GM19324 (cell line): ENCODE measurements around the gene LIX1L.
"Not testable (repeated sequence)": the region's sequence is repeated elsewhere in the genome, so short reads cannot be mapped to it uniquely, and the experiment has no call there.

ENCODE experiments used
- ATAC-seq: cut with Tn5 transposase; IDR thresholded peaks from one replicate; pipeline ENCODE4 v1.9.1; 2021; ENCODE audit warnings: mild to moderate bottlenecking, moderate library complexity; ENCODE audit not compliant: unreplicated experiment, low FRiP score

LIX1L gene

DNA sequence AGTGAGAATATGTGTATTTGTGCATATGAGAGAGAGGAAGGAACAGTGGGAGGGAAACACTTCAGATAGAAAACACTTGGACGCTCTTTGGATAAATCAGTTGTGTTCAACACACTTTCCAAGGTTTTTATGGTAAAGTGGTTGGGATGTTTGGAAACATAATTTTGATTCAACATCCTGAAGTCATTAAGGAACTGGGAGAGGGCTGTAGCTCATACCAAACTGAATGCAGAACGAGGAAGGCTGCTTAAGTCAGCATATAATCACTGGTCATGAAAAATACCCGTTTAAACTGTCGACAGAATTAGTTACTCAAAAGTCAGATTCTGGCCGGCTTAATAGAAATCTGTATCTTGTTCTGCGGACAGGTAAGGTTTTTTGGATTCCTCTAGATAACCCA, 14.9 kb downstream of the LIX1L start:
- ATAC-seq: no peak

DNA sequence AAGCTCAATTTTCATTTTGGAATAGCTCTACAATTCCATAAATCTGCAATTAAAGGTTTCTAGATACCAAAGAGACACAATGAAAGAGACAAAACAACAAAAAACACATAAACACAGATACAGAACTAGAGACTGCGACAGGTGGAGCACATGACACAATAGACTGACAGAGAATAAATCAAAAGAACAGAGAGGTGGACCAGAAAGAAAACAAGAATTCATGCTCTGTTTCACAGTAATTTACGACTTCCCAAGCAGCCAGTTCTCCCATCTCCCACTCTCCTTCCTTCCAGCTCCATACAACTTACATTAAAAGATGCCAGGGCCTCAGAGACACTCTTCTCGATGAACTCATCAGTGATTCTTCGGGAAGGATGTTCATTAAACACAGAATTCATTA, 15.4 kb downstream of the LIX1L start:
- no peak for ATAC-seq

GRCh38 chr1:145937436-145937835, 20.4 kb downstream of the LIX1L start:
- no peak for ATAC-seq

DNA sequence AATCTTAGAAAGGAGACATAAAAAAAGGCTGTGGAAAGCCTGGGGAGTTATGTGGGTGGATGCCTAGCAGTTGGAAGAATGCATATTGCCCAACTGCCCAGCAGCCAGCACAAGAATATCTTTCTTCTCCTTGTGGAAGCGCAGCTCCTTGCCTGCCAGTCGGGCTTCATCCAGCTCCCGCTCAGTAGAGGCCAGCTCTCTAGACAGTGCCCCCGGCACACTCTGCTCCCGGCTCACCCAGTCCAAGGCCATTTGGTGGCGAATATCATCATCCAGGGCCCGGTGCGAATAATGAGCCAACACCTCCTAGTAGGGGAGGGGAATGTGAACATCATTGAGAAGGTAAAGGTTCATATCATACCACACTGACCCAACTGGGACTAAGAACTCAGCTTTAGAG, 21.6 kb downstream of the LIX1L start:
- ATAC-seq: no peak

- no peak for ATAC-seq
Observed at GRCh38 chr1:145935708-145936107, 22.1 kb downstream of the LIX1L start.

DNA sequence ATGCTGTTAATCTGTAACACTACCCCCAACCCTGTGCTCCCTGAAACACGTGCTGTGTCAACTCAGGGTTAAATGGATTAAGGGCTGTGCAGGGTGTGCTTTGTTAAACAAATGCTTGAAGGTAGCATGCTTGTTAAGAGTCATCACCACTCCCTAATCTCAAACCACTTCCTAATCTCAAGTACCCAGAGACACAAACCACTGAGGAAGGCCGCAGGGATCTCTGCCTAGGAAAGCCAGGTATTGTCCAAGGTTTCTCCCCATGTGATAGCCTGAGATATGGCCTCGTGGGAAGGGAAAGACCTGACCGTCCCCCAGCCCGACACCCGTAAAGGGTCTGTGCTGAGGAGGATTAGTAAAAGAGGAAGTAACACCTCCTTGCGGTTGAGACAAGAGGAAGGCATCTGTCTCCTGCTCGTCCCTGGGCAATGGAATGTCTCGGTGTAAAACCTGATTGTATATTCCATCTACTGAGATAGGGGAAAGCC, 25.3 kb downstream of the LIX1L start:
- not testable (repeated sequence) for ATAC-seq

DNA sequence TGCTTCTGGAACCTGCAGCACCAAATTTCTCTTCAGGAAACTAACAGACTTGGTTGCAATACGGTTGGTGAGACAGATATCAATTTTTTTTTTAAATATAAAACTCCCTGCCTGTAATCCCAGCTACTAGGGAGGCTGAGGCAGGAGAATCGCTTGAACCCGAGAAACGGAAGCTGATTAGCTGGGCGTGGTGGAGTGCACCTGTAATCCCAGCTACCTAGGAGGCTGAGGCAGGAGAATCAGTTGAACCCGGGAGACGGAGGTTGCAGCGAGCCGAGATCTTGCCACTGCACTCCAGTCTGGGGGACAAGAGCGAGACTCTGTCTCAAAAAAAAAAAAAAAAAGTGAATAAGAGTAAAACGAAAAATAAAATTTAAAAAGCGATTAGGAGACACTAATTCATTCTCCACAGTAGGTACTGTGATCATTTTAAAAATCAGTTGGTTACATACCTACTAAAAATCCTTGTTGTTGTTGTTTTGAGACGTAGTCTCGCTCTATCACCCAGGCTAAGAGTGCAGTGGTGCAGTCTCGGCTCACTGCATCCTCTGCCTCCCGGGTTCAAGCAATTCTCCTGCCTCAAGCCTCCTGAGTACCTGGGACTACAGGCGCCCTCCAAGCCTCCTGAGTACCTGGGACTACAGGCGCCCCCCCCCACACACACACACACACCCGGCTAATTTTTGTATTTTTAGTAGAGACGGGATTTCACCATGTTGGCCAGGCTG, 29.7 kb downstream of the LIX1L start:
- ATAC-seq: no peak

DNA sequence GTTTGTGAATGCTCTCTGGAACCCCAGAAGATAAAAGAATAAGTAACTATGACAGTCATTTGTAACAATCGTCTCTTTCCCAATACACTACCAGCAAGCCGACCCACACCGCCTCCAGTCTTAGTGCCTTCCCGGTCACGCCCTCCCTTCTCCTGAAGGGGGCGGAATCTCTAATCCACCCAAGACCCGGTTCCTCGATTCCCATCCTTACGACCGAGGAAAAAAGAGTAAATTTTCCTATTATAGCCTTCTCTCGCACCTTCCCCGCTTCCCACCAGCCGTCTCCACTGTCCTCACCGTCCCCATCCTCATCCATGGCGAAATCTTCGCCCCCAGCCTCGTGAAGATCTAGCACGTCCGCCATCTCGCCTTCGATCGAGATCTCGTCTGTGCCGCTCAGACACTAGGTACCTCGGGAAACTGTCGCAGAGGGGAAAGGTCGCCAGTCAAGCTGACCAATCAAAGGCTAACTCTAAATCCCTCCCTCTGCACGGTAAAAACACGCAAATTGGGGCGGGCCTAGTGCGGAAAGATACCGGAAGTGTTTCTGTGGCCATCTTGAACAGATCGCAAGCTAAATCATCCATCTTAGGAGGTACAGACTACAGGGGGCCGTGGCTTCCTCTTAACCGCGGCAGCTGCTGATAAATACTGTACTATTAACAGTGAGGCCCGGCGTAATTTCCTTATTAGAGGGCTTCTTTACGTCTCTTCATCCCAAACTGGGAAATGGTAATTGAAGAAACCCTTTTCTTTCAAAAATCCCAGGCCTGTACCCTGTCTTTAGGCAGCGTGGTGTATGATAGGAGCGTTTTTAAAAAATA, 30.5 kb downstream of the LIX1L start, which contains the start of gene RBM8A:
Gene RBM8A (minus strand): TSS at position 422 of the 824 bp plus-strand sequence. CDS start 58 bp downstream, at position 364.
- ATAC-seq: peak; percentile 96

GRCh38 chr1:145926686-145927062, 31.1 kb downstream of the LIX1L start:
- peak; percentile 2 for ATAC-seq

DNA sequence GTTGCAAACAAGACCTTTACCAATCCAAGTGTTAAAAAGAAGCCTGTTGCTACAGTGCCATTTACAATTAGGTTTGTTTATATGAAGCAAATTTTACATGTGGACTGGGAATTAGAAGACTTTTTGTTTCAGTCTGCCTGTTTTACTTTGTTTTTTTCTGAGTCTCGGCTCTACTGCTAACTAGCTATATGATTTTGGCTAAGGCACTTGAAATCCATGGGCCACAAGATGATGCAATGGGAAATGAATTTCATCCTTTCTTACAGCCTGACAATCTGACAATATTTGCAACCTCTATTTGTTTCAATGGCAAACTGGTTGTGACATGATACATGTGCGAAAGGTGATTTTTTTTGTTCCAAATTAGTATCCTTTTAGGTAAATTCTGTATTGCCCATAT, 35.6 kb downstream of the LIX1L start:
- no peak for ATAC-seq

GRCh38 chr1:145920297-145920696, 37.5 kb downstream of the LIX1L start:
- ATAC-seq: not testable (repeated sequence)

GRCh38 chr1:145918992-145919939, 38.6 kb downstream of the LIX1L start:
- ATAC-seq: no peak

DNA sequence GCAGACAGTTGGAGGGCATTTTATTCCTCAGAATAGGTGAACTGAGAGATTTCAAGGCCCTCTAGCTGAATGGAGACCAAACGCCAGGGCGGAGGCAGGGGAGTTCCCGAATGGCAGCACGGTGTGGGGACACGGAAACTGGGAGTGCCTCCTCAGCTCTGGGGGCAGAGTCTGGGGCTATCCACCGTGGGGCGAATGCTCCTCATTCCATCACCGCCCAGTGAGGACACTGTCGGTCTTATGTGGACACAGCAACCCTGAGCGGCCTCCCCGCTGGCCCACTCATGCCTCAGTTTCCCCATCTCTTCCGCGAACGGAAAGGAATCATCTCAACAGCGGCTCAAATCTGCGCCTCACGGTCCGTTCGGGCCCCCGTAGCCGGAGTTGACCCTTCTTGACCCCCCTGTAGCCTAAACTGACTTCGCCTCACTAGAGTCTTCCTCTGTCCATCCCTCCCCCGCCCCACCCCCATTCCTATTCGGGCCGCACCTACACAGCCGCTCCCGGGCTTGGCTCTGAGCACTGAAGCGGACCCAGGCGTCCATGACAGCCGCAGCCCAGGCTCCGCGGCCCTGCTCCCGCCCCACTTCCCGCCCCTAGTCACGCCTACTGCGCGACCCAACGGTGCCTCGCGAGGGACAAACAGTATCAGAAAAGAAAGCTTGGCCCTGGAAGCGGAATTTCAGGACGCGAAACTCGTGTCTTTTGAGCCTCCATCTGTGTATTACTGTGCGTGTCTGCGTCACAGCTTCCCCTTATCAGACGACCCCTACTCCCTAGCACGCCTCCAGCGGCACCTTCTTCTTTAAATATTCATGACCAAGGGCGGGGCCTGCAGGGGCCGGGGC, 39.4 kb downstream of the LIX1L start, which contains the start of gene PEX11B:
Gene PEX11B (minus strand): TSS at position 574 of the 848 bp plus-strand sequence. CDS start 29 bp downstream, at position 545.
- peak; percentile 92 for ATAC-seq

- no peak for ATAC-seq
Observed at GRCh38 chr1:145917595-145917994, 40.2 kb downstream of the LIX1L start.

DNA sequence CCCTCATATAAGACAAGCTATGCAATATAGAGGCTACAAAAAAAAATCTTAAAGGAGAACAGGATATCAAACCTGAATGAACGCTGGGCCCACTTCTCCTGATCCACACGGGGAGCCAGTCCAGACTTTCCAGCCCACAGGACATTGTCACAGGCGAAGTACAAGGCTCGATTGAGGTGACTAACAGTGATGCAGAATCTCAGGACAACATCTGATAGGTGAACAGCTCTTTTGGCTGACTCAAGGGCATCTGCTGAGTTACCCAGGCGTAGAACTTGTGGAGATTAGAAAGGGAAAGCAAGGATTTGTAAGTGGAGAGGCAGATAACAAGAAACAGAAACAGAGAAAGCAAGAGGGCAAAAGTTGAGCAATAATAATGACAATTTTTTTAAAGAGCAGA, 41.1 kb downstream of the LIX1L start:
- no peak for ATAC-seq

- no peak for ATAC-seq
Observed at GRCh38 chr1:145912128-145912641, 45.6 kb downstream of the LIX1L start.

- ATAC-seq: no peak
Observed at GRCh38 chr1:145908653-145909052, 49.2 kb downstream of the LIX1L start.

GRCh38 chr1:145906954-145907753, 50.7 kb downstream of the LIX1L start:
- no peak for ATAC-seq
